Measurements from ENCODE around the gene E2F6. TPM values are rescaled to one million over a fixed set of nuclear protein-coding genes. Genes with fewer than 3 reads are reported as not detected.

E2F6 gene
- total RNA-seq, 1 experiment from 2014 or later: 27.1 TPM

DNA sequence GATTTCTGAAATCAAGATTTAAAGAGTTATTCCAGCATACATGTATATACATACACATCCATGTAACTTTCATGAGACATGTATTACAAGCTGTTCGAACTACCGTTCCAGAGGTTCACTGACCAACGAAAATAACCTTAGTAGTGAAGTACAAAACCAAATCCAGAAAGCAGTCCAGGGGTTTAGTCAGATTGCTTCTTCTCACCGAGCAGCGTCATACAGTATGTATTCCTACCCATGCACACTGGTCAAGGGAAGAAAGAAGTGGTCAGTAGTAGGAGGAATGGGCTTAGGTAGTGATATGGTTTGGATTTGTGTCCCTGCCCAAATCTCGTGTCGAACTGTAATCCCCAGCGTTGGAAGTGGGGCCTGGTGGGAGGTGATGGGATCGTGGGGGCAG, 45.3 kb downstream of the E2F6 start:
- ChIA-PET CTCF (no interaction called here), POLR2A (ENCODE audit: unreplicated experiment) (no interaction called here)
- Histone ChIP-seq H3F3A (ENCODE audit: low read length, unreplicated experiment) (no peaks in the 10 kb centered on the region), H3K9me3 (ENCODE audit: low read length) (peaks cover 7% of the 10 kb centered on the region), H3K27ac (ENCODE audit: low read length) (no peak overlapping the region), H3K79me2 (ENCODE audit: low read length) (no peaks in the 10 kb centered on the region), H3K9me2 (replicated peaks; ENCODE audit: low read length) (no peaks in the 10 kb centered on the region), H3K4me1 (ENCODE audit: insufficient read depth, low read length) (no peaks in the 10 kb centered on the region), H3K36me3 (ENCODE audit: low read depth, low read length) (peaks cover 4% of the 10 kb centered on the region; the same call in 1 of the 2 replicates), H3K9ac (ENCODE audit: low read length) (no peak overlapping the region), H2AFZ (ENCODE audit: low read length) (no peak overlapping the region), H3K27me3 (ENCODE audit: low read length) (no peaks in the 10 kb centered on the region), H3K4me3 (ENCODE audit: low read length) (no peak overlapping the region), H4K20me1 (ENCODE audit: low read length) (no peaks in the 10 kb centered on the region), H3K4me2 (ENCODE audit: low read length) (no peak overlapping the region)
- no peak for TF ChIP-seq EZH2 (IDR thresholded peaks at IDR 0.05; ENCODE audit: low read length, unreplicated experiment)
- TF ChIP-seq, protein P1, sequence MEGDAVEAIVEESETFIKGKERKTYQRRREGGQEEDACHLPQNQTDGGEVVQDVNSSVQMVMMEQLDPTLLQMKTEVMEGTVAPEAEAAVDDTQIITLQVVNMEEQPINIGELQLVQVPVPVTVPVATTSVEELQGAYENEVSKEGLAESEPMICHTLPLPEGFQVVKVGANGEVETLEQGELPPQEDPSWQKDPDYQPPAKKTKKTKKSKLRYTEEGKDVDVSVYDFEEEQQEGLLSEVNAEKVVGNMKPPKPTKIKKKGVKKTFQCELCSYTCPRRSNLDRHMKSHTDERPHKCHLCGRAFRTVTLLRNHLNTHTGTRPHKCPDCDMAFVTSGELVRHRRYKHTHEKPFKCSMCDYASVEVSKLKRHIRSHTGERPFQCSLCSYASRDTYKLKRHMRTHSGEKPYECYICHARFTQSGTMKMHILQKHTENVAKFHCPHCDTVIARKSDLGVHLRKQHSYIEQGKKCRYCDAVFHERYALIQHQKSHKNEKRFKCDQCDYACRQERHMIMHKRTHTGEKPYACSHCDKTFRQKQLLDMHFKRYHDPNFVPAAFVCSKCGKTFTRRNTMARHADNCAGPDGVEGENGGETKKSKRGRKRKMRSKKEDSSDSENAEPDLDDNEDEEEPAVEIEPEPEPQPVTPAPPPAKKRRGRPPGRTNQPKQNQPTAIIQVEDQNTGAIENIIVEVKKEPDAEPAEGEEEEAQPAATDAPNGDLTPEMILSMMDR (conservative IDR thresholded peaks at IDR 0.05; ENCODE audit: low read depth, low read length): no peak
- BruUV-seq (replicated peaks): no TSS peak
- intact Hi-C loops (cut with micrococcal nuclease): no loop called here
- DNase-seq (no peak), ATAC-seq (no peak)

DNA sequence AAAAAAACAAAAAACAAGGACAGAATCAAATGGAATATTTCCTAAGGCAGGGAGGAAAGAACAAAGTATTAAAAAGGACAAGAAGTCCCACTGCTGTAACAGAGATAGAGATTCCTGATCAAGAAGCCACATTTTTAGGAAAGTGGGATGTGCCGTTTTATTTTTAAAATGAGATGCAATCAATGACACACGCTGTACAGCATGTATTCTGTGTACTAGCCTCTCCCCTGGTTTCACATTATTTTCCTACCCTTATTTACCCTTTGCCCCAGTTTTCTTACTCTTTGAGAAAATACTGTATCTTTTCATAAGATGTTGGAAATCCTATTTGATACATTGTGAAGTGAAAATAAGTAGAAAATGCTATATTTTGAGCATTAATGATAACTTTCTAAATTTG, 45.8 kb downstream of the E2F6 start:
- no peaks in the 10 kb centered on the region for H3K4me1 ChIP-seq (ENCODE audit: insufficient read depth, low read length)
- H3K9ac ChIP-seq (ENCODE audit: low read length): no peak overlapping the region
- DNase-seq (no peak), ATAC-seq (no peak)
- intact Hi-C loops (cut with micrococcal nuclease): no loop called here
- no TSS peak for BruUV-seq (replicated peaks)
- no peaks in the 10 kb centered on the region for H4K20me1 ChIP-seq (ENCODE audit: low read length)
- H3K9me3 ChIP-seq (ENCODE audit: low read length): peaks cover 7% of the 10 kb centered on the region
- H2AFZ ChIP-seq (ENCODE audit: low read length): no peak overlapping the region
- TF ChIP-seq, protein P1 (conservative IDR thresholded peaks at IDR 0.05; ENCODE audit: low read depth, low read length): no peak
- TF ChIP-seq EZH2 (IDR thresholded peaks at IDR 0.05; ENCODE audit: low read length, unreplicated experiment): no peak
- TF ChIP-seq EZH2phosphoT487 (IDR thresholded peaks at IDR 0.05; ENCODE audit: borderline replicate concordance, low read length): no peak
- H3K9me2 ChIP-seq (replicated peaks; ENCODE audit: low read length): no peaks in the 10 kb centered on the region
- no peak overlapping the region for H3K27ac ChIP-seq (ENCODE audit: low read length)
- H3K4me3 ChIP-seq (ENCODE audit: low read length): no peak overlapping the region
- H3K4me2 ChIP-seq (ENCODE audit: low read length): no peak overlapping the region
- POLR2A ChIA-PET (ENCODE audit: unreplicated experiment): no interaction called here
- CTCF ChIA-PET: no interaction called here
- peaks cover 4% of the 10 kb centered on the region; the same call in 1 of the 2 replicates for H3K36me3 ChIP-seq (ENCODE audit: low read depth, low read length)
- H3K27me3 ChIP-seq (ENCODE audit: low read length): no peaks in the 10 kb centered on the region
- no peaks in the 10 kb centered on the region for H3F3A ChIP-seq (ENCODE audit: low read length, unreplicated experiment)
- H3K79me2 ChIP-seq (ENCODE audit: low read length): no peaks in the 10 kb centered on the region

DNA sequence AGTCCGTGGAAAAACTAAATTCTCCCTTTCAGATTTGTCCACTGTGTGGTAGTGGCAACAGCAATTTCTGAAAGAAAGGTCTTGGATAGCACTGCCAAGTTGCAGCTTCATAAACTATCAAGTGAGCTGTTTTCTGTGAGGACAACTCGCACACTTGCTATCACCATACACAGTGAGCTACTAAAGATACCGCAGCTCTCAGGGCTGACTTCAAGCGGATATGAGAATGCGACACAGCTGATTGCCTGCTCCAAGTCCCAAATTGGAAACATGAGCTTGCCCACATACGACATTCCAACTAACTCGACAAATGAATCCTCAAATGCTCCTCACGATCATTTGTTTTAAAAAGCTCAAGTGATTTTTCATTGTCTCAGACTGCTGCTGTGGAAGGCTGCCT, 46.2 kb downstream of the E2F6 start:
- ATAC-seq: no peak
- Histone ChIP-seq H3K4me3 (ENCODE audit: low read length) (no peak overlapping the region), H3K36me3 (ENCODE audit: low read depth, low read length) (peaks cover 4% of the 10 kb centered on the region; the same call in 1 of the 2 replicates), H3K9me3 (ENCODE audit: low read length) (peaks cover 7% of the 10 kb centered on the region), H3K27me3 (ENCODE audit: low read length) (no peaks in the 10 kb centered on the region), H3K9ac (ENCODE audit: low read length) (no peak overlapping the region), H3K27ac (ENCODE audit: low read length) (no peak overlapping the region), H3K4me2 (ENCODE audit: low read length) (no peak overlapping the region), H2AFZ (ENCODE audit: low read length) (no peak overlapping the region), H4K20me1 (ENCODE audit: low read length) (no peaks in the 10 kb centered on the region), H3K79me2 (ENCODE audit: low read length) (no peaks in the 10 kb centered on the region), H3F3A (ENCODE audit: low read length, unreplicated experiment) (no peaks in the 10 kb centered on the region), H3K9me2 (replicated peaks; ENCODE audit: low read length) (no peaks in the 10 kb centered on the region), H3K4me1 (ENCODE audit: insufficient read depth, low read length) (no peaks in the 10 kb centered on the region)
- ChIA-PET POLR2A (ENCODE audit: unreplicated experiment) (no interaction called here), CTCF (no interaction called here)
- intact Hi-C loops (cut with micrococcal nuclease): loop anchor here (10.0 kb wide), 1 partner anchor 285 kb away; a partner anchor contains a TSS
- TF ChIP-seq, protein P1 (conservative IDR thresholded peaks at IDR 0.05; ENCODE audit: low read depth, low read length): no peak
- TF ChIP-seq EZH2phosphoT487 (IDR thresholded peaks at IDR 0.05; ENCODE audit: borderline replicate concordance, low read length) (no peak), EZH2 (IDR thresholded peaks at IDR 0.05; ENCODE audit: low read length, unreplicated experiment) (no peak)
- no peak for DNase-seq
- BruUV-seq (replicated peaks): no TSS peak
